ENCODE results near the gene SPINT1.
A peak's percentile ranks its signal among the peaks of the same experiment; 100 is the strongest.

SPINT1 gene

DNA sequence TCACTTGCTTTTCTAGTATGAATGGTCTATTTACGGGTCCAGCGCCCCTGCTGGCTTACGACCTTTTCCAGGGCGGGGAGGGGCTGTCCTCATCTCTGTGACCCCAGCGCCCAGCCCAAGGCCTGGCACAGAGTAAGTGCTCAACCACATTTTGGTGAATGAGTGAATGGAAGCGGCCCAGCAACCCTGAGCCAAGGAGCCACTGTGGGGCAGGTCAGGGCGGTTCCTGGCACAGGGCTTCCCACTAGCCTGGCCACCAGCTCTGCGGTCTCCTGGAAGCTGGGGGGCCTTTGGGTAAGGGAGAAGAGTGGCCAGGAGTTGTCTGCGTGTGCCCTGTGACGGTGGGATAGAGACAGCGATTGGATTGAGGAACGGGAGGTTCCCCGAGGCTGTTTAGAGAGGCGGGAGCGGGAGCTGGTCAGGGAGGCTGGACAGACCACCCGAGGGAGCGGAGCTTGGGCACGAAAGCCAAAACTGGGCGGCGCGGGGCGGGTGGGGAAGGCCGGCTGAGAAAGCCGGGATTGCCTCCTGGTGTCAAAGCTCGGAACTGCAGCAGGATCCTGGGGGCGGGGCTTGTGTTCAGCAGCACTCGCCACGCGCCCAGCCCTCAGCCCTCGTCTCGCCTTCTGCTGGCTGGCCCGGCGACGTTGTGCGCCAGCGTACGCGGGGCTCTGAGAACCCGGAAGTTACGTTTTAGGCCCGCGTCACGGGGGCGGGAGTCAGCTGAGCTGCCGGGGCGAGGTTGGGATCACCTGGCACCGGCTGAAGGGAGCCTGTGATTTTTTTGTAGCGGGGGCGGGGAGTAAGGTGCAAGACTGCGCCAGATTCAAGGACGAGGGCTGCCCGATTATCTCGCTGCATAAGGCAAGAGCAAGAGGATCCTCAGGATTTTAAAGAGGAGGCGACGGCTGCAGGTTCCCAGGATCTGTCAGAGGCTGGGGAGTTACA, 50.2 kb downstream of the SPINT1 start, which contains the start of gene VPS18:
VPS18 (plus strand) TSS at position 718 of the 948 bp plus-strand sequence. CDS start 319 bp downstream, outside the sequence.
- DNase-seq: peak; percentile 98 to 99

DNA sequence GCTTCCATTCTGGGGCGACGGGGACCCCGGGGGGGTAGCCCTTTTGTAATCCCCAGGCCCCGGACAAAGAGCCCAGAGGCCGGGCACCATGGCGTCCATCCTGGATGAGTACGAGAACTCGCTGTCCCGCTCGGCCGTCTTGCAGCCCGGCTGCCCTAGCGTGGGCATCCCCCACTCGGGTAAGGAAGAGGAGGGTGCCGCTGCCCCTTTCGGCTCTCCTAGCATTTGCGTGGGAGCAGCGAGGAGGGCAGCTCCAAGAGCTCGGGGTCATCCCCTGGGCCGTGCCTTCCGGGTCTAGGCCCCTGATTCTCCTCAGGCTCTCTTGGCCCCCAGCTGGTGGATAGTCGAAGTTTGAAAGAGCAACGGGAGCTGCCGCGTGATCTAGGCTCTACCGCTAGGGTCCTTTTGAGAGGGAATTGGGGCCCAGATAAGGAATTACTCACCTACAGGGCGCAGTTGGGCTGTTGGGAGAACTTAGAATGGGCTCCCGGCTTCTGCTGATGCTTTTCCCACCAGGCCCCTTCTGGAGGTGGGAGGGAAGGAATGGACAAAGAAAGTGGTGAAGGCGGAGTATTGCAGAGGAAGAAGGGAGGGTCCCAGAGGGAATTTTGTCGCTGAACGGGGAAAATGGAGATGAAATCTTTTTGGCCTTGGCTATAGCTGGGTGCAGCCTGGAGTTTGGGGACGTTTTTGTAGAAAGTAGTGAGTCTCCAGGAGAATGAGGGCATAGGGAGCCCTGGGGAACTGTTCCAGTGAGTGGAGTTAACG, 51.0 kb downstream of the SPINT1 start:
- DNase-seq: peak; percentile 50 to 53

- no peak for DNase-seq
Observed at GRCh38 chr15:40899536-40900207, 55.8 kb downstream of the SPINT1 start.

DNA sequence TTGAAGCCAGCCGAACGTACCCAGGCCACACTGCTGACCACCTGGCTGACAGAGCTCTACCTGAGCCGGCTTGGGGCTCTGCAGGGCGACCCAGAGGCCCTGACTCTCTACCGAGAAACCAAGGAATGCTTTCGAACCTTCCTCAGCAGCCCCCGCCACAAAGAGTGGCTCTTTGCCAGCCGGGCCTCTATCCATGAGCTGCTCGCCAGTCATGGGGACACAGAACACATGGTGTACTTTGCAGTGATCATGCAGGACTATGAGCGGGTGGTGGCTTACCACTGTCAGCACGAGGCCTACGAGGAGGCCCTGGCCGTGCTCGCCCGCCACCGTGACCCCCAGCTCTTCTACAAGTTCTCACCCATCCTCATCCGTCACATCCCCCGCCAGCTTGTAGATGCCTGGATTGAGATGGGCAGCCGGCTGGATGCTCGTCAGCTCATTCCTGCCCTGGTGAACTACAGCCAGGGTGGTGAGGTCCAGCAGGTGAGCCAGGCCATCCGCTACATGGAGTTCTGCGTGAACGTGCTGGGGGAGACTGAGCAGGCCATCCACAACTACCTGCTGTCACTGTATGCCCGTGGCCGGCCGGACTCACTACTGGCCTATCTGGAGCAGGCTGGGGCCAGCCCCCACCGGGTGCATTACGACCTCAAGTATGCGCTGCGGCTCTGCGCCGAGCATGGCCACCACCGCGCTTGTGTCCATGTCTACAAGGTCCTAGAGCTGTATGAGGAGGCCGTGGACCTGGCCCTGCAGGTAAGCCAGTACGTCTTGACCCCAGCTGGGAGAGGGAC, 56.6 kb downstream of the SPINT1 start:
- DNase-seq: no peak

DNA sequence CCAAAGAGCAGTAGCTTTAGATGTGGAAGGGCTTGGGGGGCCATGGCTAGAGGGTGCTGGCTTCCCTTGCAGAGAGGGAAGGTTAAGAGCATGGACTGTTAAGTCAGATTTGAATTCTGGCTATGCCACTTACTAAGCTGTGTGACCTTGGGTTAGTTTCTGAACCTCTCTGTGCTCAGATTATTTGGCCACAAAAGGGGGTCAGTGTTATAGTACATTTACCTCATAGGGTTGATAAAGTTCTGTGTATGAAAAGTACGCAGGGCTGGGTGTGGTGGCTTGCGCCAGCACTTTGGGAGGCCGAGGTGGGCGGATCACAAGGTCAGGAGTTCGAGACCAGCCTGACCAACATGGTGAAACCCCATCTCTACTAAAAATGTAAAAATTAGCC, 57.2 kb downstream of the SPINT1 start:
- no peak for DNase-seq

GRCh38 chr15:40902605-40903561, 59.0 kb downstream of the SPINT1 start:
- DNase-seq: no peak

DNA sequence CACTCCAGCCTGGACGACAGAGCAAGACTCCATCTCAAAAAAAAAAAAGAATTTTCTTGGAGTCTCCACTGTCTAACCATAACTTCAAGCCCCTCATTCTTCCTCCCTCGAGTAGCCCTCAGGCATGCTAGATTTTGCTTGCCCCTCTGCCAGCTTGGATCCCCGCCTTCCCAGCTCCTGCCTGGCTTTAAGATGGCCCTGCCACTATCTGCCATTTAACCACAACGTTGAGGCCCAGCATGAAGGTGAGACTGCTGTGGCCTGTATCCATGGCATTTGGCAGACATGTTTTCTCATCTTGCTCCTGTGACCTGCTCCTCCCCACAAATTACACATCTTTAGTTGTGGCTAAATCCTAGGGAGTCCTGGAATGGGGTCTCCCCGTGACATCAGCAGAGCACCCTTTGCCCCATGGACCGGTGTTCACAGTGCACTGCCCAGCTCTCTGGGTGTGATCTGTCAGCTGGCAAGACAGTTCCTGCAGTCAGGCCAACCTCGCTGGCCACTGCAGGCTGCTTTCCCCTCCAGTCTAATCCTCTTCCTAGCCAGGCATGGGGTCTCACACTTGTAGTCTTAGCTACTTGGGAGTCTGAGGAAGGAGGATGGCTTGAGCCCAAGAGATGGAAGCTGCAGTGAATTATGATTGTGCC, 60.8 kb downstream of the SPINT1 start:
- no peak for DNase-seq

DNA sequence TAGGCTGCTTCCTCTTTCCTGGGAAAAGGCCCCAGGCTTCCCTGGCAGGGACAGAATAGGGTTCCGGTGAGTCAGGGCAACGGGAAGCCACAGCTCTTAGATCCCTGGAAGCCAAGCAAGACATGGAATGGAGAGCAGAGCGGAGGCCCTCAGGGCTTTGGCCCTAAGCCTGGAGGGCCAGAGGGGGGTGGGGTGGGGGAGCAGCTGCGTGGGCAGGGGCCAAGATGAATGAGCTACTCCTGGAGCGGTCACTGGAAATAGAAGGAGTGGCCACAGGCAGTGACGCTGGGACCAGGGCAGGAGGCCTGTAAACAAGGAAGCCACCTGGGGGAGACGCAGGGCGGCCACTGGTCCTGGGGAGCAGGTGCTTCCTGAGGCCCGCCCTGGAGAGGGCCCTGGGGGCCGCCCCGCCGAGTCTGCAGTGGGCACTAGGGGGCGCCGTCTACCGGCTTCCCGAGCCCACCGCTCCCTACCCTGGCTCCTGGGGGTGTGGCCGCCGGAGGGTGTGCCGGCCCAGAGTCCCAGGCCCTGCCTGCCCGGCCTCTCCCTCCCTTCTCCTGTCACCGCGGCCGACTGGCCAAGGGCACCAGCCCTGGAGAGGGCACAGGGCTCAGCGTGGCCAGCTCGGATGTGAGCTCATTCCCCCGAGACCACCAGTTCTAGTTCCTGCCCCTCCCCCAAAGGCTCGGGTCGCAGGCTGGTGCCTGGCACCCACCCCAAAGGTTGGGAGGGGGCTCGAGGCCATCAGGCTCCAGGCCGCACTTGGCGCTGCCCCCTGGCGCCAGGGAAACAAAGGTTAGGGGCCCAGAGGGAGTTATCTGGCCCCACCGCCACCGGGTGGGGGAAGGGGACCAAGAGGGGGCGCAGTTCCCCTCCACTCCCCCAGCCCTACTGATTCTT, 62.5 kb downstream of the SPINT1 start:
- peak; percentile 73 to 74 for DNase-seq

DNA sequence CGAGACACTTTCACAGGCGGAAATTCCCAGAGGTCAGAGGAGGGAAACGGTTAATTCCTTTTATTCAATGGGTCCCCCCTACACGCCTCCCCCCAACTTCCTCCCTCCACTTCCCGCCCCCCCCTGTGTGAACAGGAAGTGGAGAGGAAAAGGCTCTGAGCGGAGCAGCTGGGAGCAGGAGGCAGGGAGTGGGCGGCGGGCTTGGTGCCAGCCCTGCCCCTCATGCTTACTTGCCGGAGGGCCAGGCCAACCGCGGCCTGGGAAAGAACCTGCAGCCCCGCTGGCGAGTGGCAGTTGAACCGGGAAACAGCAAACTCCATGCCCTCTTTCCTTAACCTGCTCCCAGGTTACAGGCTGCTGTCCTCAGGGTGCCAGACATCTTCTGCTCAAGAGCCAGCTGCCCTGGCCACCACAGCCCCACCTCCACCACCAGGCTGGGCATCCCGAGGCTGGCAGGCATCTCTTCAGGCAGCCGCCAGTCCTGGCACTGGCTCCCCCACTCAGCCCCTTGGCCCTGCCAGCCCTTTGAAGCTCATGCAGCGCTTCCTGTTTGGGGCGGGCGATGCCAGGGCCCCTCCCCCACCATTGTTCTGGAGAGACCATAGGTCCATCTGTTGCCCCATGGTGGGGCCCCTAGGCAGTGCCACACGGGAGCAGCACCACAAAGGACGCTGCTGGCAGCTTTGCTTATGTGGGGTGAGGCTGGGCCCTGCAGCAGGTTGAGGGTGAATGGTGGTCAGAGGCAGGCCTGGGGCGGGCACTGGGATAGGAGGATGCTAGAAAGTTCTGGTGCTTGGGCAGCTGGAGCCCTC, 63.3 kb downstream of the SPINT1 start:
- peak; percentile 32 to 38 for DNase-seq
